AG10803 (cell line): Measurements from ENCODE around the gene MORN1.

Experiments used
- DNase-seq: peaks from one replicate; pipeline ENCODE4 v3.0.0; 2010; ENCODE audit warnings: low read depth
- H3K4me3 ChIP-seq: 2 replicates; pipeline ENCODE4 v1.5.1; 2011; ENCODE audit warnings: mild to moderate bottlenecking, low read length, control low read depth
- TF ChIP-seq, protein P1 (sequence below): conservative IDR thresholded peaks from 2 replicates; pipeline ENCODE4 v1.5.1; 2011; ENCODE audit warnings: mild to moderate bottlenecking, low read length, control low read depth, inconsistent platforms

The MORN1 gene

DNA sequence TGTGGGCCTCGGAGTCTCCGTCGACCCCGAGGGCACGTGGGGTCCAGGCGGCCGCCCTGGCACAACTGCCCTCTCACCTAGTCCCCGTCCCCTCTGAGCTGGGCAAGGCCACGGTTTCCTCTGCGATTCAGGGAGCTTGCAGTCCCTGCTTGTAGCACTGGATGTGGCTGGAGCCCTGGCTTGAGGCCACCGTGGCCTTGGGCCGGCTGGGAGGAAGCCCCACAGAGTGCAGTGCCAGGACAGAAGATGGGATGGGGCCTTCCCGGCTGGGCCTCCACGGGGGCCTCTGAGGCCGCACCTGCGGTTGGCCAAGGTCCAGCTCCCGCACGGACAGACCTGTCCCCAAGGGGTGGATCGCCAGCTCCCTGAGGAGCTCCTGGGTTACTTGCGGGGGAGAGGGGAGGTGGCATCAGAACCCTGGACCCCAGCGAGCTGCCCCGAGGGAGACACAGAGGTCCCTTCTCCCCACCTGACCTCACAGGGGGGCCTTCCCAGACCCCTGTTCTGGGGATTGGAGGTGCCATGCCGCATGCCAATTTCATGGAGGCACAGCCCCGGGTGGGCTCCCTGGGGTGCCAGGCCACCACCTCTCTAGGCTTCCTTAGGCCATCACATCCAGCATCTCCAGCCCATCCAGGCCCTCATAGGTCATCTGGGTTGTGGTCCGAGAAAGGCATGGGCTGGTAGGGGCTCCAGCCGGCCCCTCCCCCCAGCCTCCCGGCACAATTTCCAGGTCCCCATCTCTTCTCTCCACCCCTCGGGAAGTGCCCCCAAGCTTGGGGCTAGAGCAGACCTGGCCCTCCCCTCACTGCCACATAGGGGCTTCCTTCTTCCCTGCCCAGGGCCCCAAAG lies 80.8 kb downstream of the MORN1 start:
- no peak overlapping the region for H3K4me3 ChIP-seq
- TF ChIP-seq, protein P1, sequence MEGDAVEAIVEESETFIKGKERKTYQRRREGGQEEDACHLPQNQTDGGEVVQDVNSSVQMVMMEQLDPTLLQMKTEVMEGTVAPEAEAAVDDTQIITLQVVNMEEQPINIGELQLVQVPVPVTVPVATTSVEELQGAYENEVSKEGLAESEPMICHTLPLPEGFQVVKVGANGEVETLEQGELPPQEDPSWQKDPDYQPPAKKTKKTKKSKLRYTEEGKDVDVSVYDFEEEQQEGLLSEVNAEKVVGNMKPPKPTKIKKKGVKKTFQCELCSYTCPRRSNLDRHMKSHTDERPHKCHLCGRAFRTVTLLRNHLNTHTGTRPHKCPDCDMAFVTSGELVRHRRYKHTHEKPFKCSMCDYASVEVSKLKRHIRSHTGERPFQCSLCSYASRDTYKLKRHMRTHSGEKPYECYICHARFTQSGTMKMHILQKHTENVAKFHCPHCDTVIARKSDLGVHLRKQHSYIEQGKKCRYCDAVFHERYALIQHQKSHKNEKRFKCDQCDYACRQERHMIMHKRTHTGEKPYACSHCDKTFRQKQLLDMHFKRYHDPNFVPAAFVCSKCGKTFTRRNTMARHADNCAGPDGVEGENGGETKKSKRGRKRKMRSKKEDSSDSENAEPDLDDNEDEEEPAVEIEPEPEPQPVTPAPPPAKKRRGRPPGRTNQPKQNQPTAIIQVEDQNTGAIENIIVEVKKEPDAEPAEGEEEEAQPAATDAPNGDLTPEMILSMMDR: no peak
- no peak for DNase-seq

DNA sequence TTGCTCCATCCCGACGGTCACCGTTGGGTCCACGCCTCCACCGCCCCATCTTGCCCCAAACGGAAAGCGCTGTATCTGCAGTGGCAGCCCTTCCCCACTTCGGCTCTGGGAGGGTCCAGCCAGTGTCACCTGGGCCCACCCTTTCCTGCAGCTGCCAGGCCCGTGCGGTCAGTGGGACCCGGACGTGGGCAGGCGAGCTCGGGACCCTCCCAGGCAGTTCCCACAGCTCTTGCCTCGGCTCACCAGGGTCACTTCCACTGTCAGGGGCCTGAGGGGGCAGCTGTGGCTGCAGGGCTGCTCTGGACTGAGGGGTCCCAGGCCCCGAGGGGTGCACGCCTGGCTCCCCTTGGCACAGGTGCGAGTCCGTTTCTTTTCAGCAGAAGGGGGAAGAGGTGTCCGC lies 82.5 kb downstream of the MORN1 start:
- TF ChIP-seq, protein P1: no peak
- DNase-seq: no peak
- no peak overlapping the region for H3K4me3 ChIP-seq

DNA sequence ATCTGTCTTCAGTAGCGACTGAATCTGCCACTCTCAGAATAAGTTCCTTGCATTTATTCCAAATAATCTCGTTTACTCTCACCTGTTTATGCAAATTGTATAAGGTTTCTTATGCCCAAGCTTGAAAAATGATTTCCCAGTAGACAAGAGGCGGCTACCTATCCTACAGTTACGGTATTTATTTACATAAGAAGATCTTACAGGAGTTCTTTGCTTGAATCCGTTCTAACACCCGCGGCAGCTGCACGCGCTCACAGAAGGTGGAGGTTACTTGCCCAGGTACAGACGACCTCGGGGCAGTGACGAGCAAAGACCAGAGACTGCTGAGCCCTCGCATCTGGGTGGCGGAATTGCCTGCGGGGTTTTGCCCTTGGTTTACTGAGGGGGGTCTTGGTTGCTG lies 83.4 kb downstream of the MORN1 start:
- TF ChIP-seq, protein P1: no peak

DNA sequence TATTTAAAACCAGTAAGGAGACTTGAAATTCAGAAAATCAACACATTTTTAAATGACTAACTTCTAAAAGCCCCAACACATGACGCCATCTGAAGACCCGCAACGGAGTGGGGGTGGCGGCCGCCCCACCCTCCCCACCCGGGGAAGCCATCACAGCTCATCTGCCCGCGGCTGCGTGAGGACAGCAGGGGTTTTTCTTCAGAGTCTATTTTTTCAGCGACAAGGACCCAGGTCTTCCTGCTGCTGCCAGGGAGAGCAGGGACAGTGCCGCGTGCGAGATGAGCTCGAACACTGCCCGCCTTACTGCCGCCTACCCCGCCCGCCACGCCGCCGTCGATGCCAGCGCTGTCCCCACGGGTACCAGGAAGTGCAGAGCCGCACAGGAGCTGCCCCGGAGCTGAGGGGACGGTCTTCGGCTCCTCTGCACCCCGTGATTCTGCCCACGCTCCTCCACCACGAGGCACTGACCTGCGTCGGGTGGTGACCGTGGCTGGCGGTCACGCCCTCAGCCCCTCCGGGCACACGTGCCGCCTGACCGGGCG lies 84.2 kb downstream of the MORN1 start:
- H3K4me3 ChIP-seq: no peak overlapping the region
- TF ChIP-seq, protein P1: no peak
- DNase-seq: no peak

More for the DNA sequence above, 83.4 kb downstream of the MORN1 start:
- no peak overlapping the region for H3K4me3 ChIP-seq
- no peak for DNase-seq

DNA sequence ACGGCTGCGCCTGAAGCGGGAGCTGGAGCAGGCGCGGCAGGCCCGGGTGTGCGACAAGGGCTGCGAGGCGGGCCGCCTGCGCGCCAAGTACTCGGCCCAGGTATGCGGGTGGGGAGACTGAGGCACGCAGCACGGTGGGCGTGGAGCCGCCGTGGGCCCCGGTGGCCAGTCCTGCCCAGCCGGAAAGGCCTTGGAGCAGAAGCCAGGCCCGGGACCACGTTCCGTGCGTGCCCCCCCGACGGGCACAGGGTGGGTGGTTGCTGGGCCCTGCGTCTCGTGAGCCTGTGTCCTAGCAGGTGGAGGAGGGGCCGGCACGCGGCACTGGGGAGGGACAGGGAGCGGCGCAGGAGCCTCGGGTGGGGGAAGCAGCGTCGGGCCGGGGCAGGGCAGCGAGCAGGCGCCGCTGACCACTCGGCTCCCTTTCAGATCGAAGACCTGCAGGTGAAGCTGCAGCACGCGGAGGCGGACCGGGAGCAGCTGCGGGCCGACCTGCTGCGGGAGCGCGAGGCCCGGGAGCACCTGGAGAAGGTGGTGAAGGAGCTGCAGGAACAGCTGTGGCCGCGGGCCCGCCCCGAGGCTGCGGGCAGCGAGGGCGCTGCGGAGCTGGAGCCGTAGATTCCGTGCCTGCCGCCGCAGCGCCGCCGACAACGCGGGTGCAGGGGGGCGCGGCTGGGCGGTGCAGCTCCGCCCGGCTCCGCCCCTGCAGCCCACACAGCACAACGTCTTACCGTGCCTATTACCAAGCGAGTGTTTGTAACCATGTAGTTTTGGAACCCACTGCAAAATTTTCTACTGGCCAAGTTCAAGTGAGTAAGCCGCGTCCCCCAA lies 85.0 kb downstream of the MORN1 start:
- no peak overlapping the region for H3K4me3 ChIP-seq
- DNase-seq: no peak
- TF ChIP-seq, protein P1: no peak

DNA sequence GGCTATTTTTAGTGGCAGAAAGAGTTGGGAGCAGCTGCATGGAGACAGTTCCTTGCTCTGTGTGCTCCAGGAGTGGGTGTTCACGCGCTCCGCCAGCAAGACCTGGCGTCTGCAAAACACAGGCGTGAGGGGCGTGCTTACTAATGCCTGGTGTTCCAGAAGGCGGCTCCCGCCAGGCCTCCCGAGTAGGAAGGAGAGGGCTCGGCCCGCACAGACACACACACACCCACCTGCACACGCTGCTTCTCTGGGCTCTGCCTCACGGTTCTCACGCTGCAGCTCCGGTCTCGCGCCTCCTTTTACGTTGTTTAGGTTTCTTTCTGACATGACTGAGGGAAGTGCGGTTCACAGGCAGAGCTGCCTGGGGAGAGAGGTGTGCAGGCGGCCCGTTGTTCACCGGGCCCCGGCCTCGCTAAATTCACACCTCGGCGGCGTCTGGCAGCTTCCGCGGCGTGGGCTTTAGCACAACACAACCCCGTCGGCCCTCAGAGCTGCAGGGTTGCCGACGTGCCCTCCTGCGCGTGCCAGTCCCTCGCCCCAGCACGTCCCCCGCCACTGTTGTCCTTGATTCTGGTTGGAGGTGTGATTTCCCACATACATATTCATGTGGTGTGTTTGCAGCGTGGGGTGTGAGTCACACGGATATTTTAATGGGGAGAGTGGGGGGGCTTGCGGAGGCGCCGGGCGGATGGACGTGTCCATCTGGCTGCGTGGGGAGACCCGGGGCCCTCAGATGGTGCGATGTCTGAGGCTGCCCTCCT lies 86.3 kb downstream of the MORN1 start:
- TF ChIP-seq, protein P1: no peak
- no peak for DNase-seq
- no peak overlapping the region for H3K4me3 ChIP-seq
